Stimulated activated CD8-positive, alpha-beta memory T cell treated with anti-CD3 and anti-CD28 coated beads, Interleukin-12 subunit alpha, Interleukin-12 subunit beta, amount 100 ng/mL, for 24 hours (primary cell): ENCODE results near the gene WDFY3.

ENCODE experiments used
- DNase-seq: peaks from one replicate; pipeline ENCODE4 v3.0.0-alpha.2; 2020; ENCODE audit errors: extremely low read depth

The WDFY3 gene

DNA sequence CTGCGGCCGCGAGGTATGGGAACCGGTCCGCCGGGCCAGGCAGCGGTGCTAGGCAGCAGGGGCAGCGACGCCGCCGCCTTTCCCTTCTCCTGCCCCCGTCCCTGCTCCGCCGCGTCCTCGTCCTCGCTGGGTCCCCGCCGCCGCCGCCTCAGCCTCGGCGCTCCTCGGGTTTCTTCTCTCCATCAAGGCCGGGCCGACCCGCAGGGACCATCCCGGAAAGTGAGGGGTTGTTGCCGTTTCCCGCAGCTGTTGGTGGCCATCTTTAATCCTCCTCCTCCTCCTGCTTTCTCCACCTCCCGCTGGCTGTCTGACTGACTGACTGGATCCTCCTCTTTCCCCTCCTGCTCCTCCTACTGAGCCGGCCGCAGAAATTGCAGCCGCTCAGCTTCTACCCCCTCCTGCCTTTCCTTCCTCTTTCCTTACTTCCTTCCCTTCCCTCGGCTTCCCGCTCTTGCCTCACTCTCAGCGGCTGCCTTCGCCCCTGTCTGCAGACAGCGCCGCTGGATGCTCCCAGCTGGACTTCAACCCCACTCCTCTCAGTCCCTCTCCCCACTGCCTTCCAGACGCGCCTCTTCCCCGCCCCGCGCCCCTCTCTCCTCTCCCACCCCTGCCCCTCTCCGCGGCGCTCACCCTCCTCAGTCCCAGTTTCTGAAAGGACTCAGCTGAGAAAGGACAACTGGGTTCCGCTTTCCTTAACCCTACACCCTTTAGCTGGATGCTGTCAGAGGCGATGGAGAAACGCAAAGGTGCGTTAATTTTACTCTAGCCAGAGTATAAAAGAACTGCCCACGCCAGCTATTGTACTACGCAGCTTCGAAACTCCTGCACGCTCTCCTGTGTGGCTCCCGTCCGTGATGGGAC, at the start of gene WDFY3:
Gene WDFY3, minus strand, starts transcription at position 309 of the 861 bp plus-strand sequence. CDS start 106,099 bp downstream, outside the sequence.
- no peak for DNase-seq

DNA sequence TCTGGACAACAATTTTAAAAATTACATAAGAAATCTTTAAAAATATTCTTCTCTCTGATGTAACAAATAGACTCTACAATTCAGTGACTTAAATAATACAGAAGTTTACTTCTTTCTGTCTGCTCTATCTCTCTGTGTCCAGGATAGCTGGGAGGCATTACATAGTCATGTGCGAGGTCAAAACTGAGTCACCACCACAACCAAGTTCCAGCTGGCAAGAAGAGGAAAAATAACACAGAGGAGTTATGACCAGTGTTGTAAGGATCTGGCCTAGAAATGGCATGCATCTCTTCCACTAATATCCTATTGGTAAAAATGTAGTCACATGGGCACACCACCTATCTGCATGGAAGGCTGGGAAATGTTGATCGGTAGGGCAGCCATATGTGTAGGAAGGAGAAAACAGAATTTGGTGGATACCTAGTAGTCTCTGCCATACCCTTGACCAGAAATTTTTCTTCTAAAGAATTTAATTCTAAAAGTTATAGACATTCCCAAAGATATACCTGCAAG, 39.4 kb upstream of the WDFY3 start:
- no peak for DNase-seq

DNA sequence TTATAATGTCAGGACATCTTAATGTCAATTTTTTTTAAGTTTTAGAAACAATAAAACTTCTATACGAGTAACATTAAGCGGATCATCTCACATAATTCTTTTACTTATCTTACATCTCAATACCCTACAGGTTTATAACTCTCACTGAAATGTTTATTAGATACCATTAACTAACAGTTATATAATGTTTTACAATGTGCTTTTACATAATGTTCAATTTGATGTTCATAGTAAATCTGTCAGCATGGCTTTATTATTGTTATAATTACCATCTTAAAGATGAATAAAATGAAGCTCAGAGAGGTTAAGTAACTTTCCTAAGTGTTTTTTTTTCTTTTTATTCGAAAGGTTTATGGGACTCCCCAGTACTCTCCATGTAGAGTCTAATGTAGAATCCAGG, 33.9 kb upstream of the WDFY3 start:
- DNase-seq, result no peak

DNA sequence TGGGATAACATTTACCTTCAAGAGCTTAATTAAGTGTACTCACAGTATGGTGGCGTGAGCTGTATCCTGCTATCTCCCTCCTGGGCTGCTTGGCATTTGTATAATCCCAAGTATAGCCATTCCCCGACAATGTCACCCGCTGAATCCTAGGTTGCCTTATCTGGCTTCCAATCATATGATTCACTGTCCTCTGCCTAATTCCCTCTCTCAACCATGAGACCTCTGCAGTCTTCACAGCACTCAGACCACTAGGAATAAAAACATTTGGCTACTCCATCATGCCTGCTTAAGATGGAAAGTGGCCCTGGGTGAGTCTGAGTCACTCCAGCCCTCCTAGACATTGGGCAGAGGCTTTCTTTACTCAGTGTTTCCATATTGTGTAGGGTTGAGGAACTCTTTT, 28.9 kb upstream of the WDFY3 start:
- no peak for DNase-seq

GRCh38 chr4:84994280-84994679, 27.8 kb upstream of the WDFY3 start:
- DNase-seq, result no peak

DNA sequence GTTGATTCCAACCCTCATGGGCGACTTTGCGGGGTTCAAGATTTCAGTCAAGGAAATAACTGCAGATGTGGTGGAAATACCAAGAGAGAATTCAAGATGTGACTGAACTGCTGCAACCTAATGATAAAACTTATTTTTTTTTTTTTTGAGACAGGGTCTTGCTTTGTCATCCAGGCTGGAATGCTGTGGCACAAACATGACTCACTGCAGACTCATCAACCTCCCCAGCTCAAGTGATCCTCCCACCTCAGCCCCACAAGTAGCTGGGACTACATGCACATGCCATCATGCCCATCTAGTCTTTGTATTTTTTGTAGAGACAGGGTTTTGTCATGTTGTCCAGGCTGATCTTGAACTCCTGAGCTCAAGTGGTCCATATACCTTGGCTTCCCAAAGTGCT, 19.5 kb upstream of the WDFY3 start:
- DNase-seq, result no peak

- DNase-seq, result no peak
Measured at GRCh38 chr4:84977396-84977795, 10.9 kb upstream of the WDFY3 start.

GRCh38 chr4:84973856-84974255, 7.4 kb upstream of the WDFY3 start:
- no peak for DNase-seq

GRCh38 chr4:84971319-84971932, 4.9 kb upstream of the WDFY3 start:
- DNase-seq, result no peak

GRCh38 chr4:84968925-84969324, 2.4 kb upstream of the WDFY3 start:
- no peak for DNase-seq

- no peak for DNase-seq
Measured at GRCh38 chr4:84967243-84967690, 777 bp upstream of the WDFY3 start.

GRCh38 chr4:84965553-84966381, 723 bp downstream of the WDFY3 start:
- DNase-seq, result no peak

DNA sequence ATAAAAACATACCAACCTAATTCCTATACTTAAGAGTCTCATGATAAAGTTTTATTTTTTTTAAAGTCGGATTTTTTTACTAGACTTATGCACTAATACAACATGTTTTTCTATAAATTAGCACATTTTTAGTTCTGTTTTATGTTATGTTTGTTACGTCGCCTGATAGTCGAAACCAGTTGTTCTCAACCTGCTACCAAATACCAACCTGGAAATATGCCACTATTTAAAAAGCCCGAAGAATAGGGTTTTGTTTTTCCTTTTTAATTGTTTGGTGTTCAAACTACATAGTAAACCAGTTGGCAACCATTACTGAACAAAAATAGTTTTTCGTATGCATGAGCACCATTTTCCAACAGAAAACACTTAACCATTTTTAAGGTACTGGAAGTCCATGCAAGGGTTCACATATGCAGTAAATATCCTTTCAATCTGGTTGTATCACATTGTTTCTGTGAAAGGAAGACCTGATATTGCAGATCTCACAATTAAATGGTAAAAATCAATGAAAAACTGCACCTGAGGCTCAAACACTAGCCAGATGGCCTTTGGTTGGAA, 1.4 kb downstream of the WDFY3 start:
- no peak for DNase-seq

GRCh38 chr4:84962102-84962501, 4.4 kb downstream of the WDFY3 start:
- DNase-seq, result no peak

GRCh38 chr4:84958434-84958833, 8.1 kb downstream of the WDFY3 start:
- no peak for DNase-seq

- no peak for DNase-seq
Measured at GRCh38 chr4:84957514-84958420, 8.7 kb downstream of the WDFY3 start.

GRCh38 chr4:84956014-84956413, 10.5 kb downstream of the WDFY3 start:
- DNase-seq, result no peak

GRCh38 chr4:84954982-84955567, 11.4 kb downstream of the WDFY3 start:
- no peak for DNase-seq

GRCh38 chr4:84952776-84953175, 13.7 kb downstream of the WDFY3 start:
- DNase-seq, result no peak

DNA sequence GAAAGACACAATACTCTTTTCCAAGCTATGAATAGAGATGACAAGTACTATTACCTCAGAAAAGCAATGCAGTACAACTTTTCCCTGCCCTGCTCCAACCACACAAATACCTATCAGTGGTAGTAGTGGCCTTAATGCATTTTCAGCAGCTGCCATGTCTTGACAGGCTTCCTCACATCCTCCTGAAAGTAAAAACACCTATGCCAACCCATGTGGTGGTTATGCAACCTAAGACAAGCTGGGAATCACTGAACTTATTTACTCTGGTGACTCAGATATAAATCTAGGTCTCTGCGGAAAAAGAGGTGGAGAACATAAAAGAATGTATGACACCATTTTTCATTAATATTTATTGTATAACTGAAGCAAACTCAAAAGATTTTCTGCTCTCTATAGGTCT, 14.5 kb downstream of the WDFY3 start:
- DNase-seq, result no peak
